Posterior vena cava (tissue), 2 donors: ENCODE data around the gene ACO2. TPM values are rescaled to one million over a fixed set of nuclear protein-coding genes. Genes with fewer than 3 reads are reported as not detected.

ENCODE experiments used
- DNase-seq: peaks from one replicate; pipeline ENCODE4 v3.0.0-alpha.2; 2020; ENCODE audit warnings: low spot score
- intact Hi-C, 2 donors: fragments of 100-400 bp; cut with DNase I; formaldehyde crosslinking; loops; one replicate each; pipeline versions ENCODE4 v1.14.1 to v1.14.2; 2022 to 2023
- total RNA-seq, 2 donors: library from RNA; stranded (reverse); fragmentation: NEBNext Ultra II Directional; extraction: Animal tissue kit (Norgen Biotek cat#: 25700); gene quantifications; one replicate each; pipeline ENCODE4 v1.2.1, GENCODE V29; 2021
- donor health status: DM: yes; HTN: yes; CAD: no.
- donor health status: DM: yes; HTN: yes; CAD: no.

The ACO2 gene
- total RNA-seq, 2 donors from 2014 or later, result 61.4 to 63.8 TPM

GRCh38 chr22:41530890-41531714, 62.2 kb downstream of the ACO2 start:
- intact Hi-C loops, result loop anchor here in 1 of 2 donors (5.0 kb wide), 1 partner anchor 129 kb away; no protein-coding TSS in a partner anchor
- no peak for DNase-seq

- intact Hi-C loops, result loop anchor here in 1 of 2 donors (5.0 kb wide), 1 partner anchor 130 kb away; no protein-coding TSS in a partner anchor
These were observed 63.0 kb downstream of the ACO2 start for GRCh38 chr22:41531715-41532477.

GRCh38 chr22:41532908-41533825, 64.2 kb downstream of the ACO2 start:
- DNase-seq, result peak; percentile 91
- intact Hi-C loops, result loop anchor here in 1 of 2 donors (5.0 kb wide), 1 partner anchor 131 kb away; no protein-coding TSS in a partner anchor

More at GRCh38 chr22:41531715-41532477, 63.0 kb downstream of the ACO2 start:
- DNase-seq, result no peak

- no peak for DNase-seq
- intact Hi-C loops, result loop anchor here in 1 of 2 donors (5.0 kb wide), 1 partner anchor 132 kb away; no protein-coding TSS in a partner anchor
These were observed 65.3 kb downstream of the ACO2 start for GRCh38 chr22:41534219-41534618.

- intact Hi-C loops, result no loop called here
- no peak for DNase-seq
These were observed 66.3 kb downstream of the ACO2 start for GRCh38 chr22:41535244-41535643.

GRCh38 chr22:41537203-41537602, 68.3 kb downstream of the ACO2 start:
- intact Hi-C loops, result loop anchor here in 1 of 2 donors (1.0 kb wide), 1 partner anchor 46 kb away; no protein-coding TSS in a partner anchor
- no peak for DNase-seq

GRCh38 chr22:41538583-41538982, 69.7 kb downstream of the ACO2 start:
- DNase-seq, result no peak

GRCh38 chr22:41539146-41540005, 70.5 kb downstream of the ACO2 start:
- no peak for DNase-seq
- intact Hi-C loops, result loop anchor here (2.0 to 5.0 kb wide), 2 partner anchors 49 to 58 kb away; no protein-coding TSS in a partner anchor

More at GRCh38 chr22:41538583-41538982, 69.7 kb downstream of the ACO2 start:
- intact Hi-C loops, result loop anchor here in 1 of 2 donors (2.0 kb wide), 1 partner anchor 48 kb away; no protein-coding TSS in a partner anchor

- DNase-seq, result no peak
- intact Hi-C loops, result loop anchor here in 1 of 2 donors (5.0 kb wide), 1 partner anchor 57 kb away; no protein-coding TSS in a partner anchor
These were observed 71.0 kb downstream of the ACO2 start for GRCh38 chr22:41540006-41540315.

GRCh38 chr22:41540365-41540764, 71.4 kb downstream of the ACO2 start:
- intact Hi-C loops, result loop anchor here in 1 of 2 donors (5.0 kb wide), 1 partner anchor 57 kb away; no protein-coding TSS in a partner anchor
- no peak for DNase-seq

- intact Hi-C loops, result loop anchor here in 1 of 2 donors (5.0 kb wide), 1 partner anchor 56 kb away; no protein-coding TSS in a partner anchor
- no peak for DNase-seq
These were observed 72.6 kb downstream of the ACO2 start for GRCh38 chr22:41541484-41541883.

GRCh38 chr22:41542224-41542623, 73.3 kb downstream of the ACO2 start:
- no peak for DNase-seq

GRCh38 chr22:41543854-41544670, 75.1 kb downstream of the ACO2 start, which contains the start of gene POLR3H:
TSS of gene POLR3H (minus strand) at chr22:41544470. CDS start at chr22:41544101, 369 bp downstream.
- DNase-seq, result peak; percentile 100
- intact Hi-C loops, result loop anchor here in 1 of 2 donors (5.0 kb wide), 1 partner anchor 53 kb away; no protein-coding TSS in a partner anchor

More at GRCh38 chr22:41542224-41542623, 73.3 kb downstream of the ACO2 start:
- intact Hi-C loops, result loop anchor here in 1 of 2 donors (5.0 kb wide), 1 partner anchor 55 kb away; no protein-coding TSS in a partner anchor

GRCh38 chr22:41544671-41545476, 76.0 kb downstream of the ACO2 start:
- intact Hi-C loops, result loop anchor here in 1 of 2 donors (5.0 kb wide), 1 partner anchor 52 kb away; no protein-coding TSS in a partner anchor
- no peak for DNase-seq

- DNase-seq, result no peak
- intact Hi-C loops, result no loop called here
These were observed 79.9 kb downstream of the ACO2 start for GRCh38 chr22:41548830-41549211.
